ENCODE measurements around the gene CLBA1. TPM values are rescaled to one million over a fixed set of nuclear protein-coding genes. Genes with fewer than 3 reads are reported as not detected.

CLBA1 gene
- 4.5 and 5.0 TPM in 2 replicates for total RNA-seq

DNA sequence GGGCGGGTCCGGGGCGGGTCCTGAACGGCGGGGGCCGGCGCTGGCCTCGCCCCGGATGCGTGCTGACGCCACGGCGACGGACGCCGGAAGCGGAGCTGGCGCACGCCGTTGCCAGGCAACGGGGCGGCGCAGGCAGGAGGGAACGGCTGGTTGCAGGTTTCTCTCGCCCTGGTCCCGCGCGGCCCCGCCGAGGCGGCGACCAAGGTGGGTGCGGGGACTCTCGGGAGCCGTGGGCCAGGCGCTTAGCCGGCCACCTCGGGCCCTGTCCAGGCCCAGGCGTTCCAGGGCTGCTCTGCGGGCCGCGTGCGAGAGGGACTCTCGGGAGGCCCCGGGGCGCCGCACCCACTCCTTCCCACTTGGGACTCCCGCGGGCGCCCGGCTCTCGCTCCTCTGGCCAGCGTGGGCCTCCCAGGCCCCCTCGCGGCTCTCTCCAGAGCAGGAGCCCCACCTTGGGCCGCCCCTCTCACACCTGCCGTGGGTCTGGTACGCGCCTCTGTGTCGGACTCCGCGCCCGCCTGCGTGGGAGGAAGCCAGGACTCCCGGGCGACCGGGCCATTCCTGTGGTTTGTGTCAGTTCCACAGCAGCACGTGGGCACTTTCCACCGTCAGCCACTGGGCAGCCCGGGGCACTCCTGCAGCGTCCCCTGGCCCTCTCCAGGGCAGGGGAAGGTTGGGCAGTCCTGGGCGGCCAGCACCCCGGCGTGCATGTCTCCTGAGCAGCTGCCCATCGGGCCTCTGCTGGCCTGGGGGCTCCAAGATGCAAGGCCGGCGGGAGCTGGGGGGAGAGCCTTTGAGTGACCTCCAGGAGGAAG is at the start of gene CLBA1:
Gene CLBA1, plus strand, starts transcription at position 114 of the 812 bp plus-strand sequence. Its CDS starts 644 bp downstream, at position 758.
- H3K4me3 ChIP-seq (ENCODE audit: low read depth, low read length): peak within 1 kb of the TSS; percentile 86
- DNase-seq (ENCODE audit: low read depth): no peak
- TF ChIP-seq, protein P1, sequence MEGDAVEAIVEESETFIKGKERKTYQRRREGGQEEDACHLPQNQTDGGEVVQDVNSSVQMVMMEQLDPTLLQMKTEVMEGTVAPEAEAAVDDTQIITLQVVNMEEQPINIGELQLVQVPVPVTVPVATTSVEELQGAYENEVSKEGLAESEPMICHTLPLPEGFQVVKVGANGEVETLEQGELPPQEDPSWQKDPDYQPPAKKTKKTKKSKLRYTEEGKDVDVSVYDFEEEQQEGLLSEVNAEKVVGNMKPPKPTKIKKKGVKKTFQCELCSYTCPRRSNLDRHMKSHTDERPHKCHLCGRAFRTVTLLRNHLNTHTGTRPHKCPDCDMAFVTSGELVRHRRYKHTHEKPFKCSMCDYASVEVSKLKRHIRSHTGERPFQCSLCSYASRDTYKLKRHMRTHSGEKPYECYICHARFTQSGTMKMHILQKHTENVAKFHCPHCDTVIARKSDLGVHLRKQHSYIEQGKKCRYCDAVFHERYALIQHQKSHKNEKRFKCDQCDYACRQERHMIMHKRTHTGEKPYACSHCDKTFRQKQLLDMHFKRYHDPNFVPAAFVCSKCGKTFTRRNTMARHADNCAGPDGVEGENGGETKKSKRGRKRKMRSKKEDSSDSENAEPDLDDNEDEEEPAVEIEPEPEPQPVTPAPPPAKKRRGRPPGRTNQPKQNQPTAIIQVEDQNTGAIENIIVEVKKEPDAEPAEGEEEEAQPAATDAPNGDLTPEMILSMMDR (conservative IDR thresholded peaks at IDR 0.05; ENCODE audit: low read depth, low read length): no peak

DNA sequence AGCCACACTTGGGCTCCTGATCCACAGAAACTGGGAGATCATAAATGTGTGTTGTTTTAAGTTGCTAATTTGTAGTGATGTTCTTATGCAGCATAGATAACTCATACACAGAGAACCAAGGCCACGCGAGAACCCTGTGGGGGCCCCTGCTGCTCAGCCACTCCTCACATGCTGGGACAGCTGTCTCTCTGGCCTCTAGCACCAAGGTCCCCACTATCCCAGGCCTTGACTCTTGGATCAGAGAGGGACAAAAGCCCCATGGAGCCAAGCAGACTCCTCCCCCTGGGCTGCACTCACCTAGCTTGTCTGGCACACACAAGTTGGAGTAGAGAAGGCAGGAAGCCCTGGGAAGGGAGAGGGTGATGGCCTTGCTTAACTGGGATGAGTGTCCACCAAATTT is 49.6 kb upstream of the CLBA1 start:
- TF ChIP-seq, protein P1 (conservative IDR thresholded peaks at IDR 0.05; ENCODE audit: low read depth, low read length): no peak
- no peak overlapping the region for H3K4me3 ChIP-seq (ENCODE audit: low read depth, low read length)
- DNase-seq (ENCODE audit: low read depth): no peak

DNA sequence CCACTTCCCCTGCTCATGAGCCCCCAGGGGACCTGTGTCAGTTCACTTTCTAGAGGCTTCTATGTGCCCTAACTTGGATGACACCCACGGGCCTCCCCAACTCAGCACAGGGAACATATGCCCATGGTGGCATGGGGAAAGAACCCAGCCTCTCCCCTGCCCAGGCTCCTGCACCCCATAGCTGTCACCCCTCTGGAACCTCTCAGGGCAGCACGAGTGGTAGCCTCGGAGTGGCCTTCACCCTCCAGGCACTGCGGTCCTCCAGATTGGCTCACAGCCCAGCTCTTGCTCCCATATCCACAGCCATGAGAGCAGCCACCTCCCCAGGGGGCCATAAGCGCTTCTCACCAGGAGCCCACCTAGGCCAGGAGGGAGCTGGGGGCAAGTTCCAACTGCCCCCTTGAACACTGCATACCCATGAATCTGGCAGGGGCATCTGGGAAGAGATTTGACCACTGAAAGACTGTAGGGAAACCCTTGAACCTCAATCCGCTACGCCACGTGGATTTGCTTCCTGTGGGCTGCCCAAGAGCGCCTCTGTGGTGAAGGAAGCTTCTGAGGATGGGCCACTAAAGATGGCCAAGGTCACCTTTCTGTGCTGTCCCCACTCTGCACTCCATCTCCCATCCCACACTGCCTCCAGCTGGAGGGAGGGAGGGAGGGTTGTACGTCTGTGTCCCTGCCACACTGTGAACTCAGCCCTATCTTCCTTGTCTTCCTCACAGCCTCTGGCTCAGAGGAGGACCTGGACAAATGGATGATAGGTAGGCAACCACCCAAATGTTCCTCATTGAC is 49.0 kb upstream of the CLBA1 start:
- no peak for DNase-seq (ENCODE audit: low read depth)
- H3K4me3 ChIP-seq (ENCODE audit: low read depth, low read length): no peak overlapping the region
- TF ChIP-seq, protein P1 (conservative IDR thresholded peaks at IDR 0.05; ENCODE audit: low read depth, low read length): no peak

DNA sequence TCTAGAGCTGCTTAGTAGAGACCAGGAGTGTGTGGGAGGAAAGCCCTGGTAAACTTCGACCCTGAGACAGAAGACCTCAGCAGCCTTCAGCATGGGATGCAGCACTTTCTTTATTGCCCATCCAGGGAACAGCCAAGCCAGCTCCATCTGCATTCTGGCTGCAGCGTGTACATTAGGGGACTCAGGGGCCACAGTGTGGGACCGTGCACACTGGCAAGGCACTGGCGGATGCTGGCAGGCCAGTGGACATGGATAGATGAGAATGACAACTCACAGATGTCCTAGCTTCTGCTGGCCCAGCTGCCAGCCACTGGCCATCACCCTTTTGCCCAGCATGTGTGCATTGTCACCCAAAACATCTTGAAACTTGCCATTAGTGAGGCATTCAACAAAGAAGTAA is 48.4 kb upstream of the CLBA1 start:
- DNase-seq (ENCODE audit: low read depth): no peak
- TF ChIP-seq, protein P1 (conservative IDR thresholded peaks at IDR 0.05; ENCODE audit: low read depth, low read length): no peak
- no peak overlapping the region for H3K4me3 ChIP-seq (ENCODE audit: low read depth, low read length)

DNA sequence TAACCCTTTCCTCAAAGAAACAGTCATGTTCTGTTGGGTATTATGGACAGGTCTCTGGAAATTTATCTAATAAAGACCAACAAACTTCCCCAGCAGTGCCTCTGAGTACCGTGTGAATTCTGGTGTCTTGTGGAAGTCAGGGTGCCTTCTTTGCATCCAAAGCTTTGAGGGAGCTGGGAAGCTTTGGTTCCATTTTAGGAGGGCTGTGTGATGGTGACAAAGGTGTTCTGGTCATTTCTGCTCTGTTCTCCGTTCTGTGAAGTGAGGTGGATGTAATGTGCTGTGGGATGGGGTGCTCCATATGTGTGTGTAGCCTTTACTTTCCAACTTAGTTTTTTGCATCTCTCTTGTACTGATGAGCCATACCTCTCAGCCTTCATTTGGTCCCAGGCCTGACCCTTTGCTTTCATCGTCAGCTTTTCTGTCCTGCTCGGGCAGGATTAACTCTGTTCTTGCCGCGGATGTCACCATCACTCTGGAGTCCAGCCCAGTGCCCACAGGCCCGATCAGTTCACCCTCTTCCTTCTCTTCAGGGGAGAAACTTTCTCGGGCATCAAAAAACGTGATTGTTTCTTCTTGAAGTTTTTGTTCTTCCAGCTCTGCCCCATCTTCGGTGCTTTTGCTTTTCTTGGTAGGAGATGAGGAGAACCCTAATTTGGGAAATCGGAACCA is 47.8 kb upstream of the CLBA1 start:
- no peak overlapping the region for H3K4me3 ChIP-seq (ENCODE audit: low read depth, low read length)
- DNase-seq (ENCODE audit: low read depth): no peak
- TF ChIP-seq, protein P1 (conservative IDR thresholded peaks at IDR 0.05; ENCODE audit: low read depth, low read length): no peak

DNA sequence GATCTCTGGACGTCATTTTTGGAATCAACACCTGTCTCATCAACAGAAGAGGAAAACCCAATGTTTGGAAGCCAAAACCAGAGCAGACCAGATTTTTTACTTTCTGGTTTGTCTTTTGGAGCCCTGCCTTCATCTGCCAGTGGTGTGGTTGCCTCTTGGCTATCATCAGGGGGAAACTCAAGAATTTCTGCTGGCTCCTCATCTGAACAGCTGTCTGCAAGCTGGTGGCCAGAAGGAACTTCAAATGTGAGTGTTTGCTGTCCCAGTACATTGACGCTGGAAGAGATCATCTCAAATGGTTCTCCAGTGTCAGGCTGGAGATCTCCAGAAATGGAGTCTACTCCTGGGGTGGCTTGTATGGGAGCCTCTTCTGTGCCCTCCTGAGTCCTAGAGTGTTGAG is 47.2 kb upstream of the CLBA1 start:
- TF ChIP-seq, protein P1 (conservative IDR thresholded peaks at IDR 0.05; ENCODE audit: low read depth, low read length): no peak
- H3K4me3 ChIP-seq (ENCODE audit: low read depth, low read length): no peak overlapping the region
- no peak for DNase-seq (ENCODE audit: low read depth)

Data from epithelial cell of proximal tubule (primary cell).